GM12873 (cell line): ENCODE results near the gene FBXO3.

Source experiments
- CTCF ChIP-seq: IDR thresholded peaks from 2 replicates; pipeline ENCODE4 v1.5.1; 2012; ENCODE audit warnings: low read depth, mild to moderate bottlenecking, moderate library complexity, low read length, control low read depth; ENCODE audit not compliant: insufficient read depth; ENCODE audit errors: missing control alignments

FBXO3 gene

GRCh38 chr11:33691066-33691864 lies 83.1 kb downstream of the FBXO3 start:
- no peak for TF ChIP-seq CTCF
